Myocyte (in vitro differentiated cells): Measurements from ENCODE around the gene SLC9A9. TPM values are rescaled to one million over a fixed set of nuclear protein-coding genes. Genes with fewer than 3 reads are reported as not detected.
"Not testable (repeated sequence)": the region's sequence is repeated elsewhere in the genome, so short reads cannot be mapped to it uniquely, and the experiment has no call there.

Experiments
- DNase-seq: peaks from one replicate; pipeline ENCODE4 v3.0.0-alpha.2; 2012; ENCODE audit warnings: low read depth
- total RNA-seq: library from RNA; depleted of rRNA; stranded (reverse); fragments of >200 nt; gene quantifications from 2 replicates; pipeline ENCODE4 v1.2.3, GENCODE V29; 2014

SLC9A9 gene
- total RNA-seq, 1 donor from 2014 or later = 7.4 TPM

- DNase-seq = no peak
These were observed 280.4 kb downstream of the SLC9A9 start for GRCh38 chr3:143567823-143568222.

- no peak for DNase-seq
These were observed 282.3 kb downstream of the SLC9A9 start for GRCh38 chr3:143565951-143566350.

GRCh38 chr3:143563786-143564185 lies 284.5 kb downstream of the SLC9A9 start:
- no peak for DNase-seq

GRCh38 chr3:143562789-143563188 lies 285.5 kb downstream of the SLC9A9 start:
- DNase-seq = no peak

DNA sequence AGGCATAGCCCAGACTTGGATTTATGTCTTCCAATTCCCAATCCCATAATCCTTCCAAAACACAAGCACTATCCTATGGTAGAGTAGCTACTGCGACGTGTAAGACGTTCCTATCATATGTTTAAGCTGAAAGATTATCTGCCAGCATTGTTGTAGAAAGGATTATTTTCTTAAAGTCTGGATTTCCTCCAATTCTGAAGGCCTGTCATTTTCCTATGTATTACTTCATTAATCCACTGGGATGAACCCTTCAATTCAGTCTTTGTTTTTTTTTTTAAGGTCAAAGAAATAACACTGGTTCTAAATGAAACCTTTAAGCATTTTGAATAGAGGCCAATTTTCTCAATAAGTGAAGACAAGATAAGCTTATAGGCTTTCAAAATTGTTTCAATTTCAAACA lies 289.0 kb downstream of the SLC9A9 start:
- no peak for DNase-seq

DNA sequence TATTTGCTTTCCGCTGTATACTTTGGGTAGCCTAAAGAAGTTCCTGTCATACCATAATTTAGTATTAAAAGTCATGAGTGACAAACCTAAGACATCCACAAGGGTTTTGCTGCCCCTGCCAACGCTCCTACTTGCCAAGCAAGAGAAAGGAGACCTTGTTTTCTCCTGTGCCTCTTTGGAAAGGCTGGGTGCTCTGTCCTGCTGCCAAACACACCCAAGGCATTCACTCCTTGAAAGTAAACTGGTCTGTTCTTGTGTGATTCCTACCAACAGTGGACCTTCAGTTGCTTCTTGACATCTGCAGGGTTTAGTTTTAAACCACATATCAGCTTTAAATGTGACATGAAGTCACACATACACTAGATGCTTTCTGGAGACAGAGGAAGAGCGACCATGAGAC lies 295.4 kb downstream of the SLC9A9 start:
- no peak for DNase-seq

- DNase-seq = no peak
These were observed 296.5 kb downstream of the SLC9A9 start for GRCh38 chr3:143551761-143552160.

GRCh38 chr3:143548861-143549497 lies 299.3 kb downstream of the SLC9A9 start:
- DNase-seq = no peak

GRCh38 chr3:143548393-143548792 lies 299.9 kb downstream of the SLC9A9 start:
- no peak for DNase-seq

DNA sequence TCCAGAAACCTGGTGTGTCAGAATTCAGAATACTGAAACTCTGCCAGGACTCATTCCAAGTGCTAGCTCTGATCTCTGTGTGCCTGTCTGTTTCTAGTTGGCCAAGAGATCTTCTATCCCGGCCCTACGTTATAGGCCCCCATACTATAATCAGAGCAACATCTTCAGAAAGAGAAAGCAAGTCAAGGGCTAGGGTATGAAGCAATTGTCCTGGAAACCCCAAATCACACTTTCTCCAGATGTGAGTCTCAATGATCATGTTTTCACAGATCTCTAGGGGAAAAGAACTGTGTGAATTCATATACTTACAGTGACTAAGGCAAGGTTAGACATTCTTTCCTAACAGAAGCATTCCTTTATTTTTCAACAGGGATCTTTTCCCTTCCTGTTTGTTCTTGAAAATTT lies 309.7 kb downstream of the SLC9A9 start:
- peak; percentile 49 for DNase-seq

DNA sequence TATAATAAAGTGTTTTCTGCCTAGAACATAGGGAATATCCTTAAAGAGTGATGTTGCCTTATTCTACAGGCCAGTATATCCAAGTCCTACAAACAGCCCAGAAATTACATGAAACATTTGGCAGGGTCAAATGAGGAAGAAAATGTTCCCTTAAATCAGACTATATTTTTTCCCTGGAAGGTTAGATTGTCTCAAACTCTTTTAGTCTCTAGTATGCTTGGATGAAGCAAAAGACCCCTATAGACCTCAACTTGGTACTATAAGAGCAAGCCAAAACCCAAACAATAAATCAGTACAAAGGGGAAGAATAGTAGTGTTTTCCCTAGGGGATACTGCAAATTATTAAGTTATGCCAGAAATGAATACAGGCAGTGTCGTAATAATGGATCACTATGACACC lies 310.2 kb downstream of the SLC9A9 start:
- DNase-seq = no peak

GRCh38 chr3:143536817-143537535 lies 311.3 kb downstream of the SLC9A9 start:
- peak; percentile 50 for DNase-seq

- no peak for DNase-seq
These were observed 312.1 kb downstream of the SLC9A9 start for GRCh38 chr3:143535994-143536784.

GRCh38 chr3:143533391-143533790 lies 314.9 kb downstream of the SLC9A9 start:
- DNase-seq = no peak

DNA sequence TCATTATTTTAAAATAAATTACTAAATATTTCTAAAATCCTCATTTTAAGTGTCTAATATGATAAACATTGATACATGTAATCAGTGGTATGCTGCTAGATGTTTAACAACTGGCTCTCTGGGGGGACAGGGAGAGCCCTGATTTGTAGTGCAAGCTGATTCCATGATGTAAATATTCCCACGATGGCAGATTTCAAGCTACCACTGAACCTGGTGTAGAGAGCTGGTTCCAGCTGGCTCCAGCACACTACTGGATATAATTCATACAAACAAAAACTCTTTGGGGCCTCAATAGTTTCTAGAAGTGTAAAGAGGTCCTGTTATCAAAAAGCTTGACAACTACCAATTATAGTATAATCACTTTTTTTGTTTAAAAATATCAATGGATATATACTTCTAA lies 316.2 kb downstream of the SLC9A9 start:
- DNase-seq = no peak

DNA sequence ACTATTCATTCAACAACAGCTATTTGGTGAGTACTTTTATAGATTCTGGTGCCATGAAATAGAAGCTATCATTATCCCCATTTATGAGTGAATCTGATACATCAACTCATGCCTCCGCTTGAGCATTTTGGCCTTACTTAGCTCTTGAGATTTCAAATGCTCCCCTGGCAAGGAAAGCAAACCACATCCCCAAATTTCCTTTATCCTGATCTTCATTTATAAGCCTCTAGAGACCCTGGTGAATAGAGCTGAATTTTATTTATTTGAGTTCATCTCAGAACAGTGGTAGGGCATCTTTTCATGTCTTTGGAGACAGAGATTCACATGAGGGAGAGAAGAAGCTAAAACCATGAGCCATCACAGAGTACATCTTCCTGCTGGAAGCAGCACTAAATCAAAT lies 317.2 kb downstream of the SLC9A9 start:
- DNase-seq = peak; percentile 30

GRCh38 chr3:143529798-143530197 lies 318.5 kb downstream of the SLC9A9 start:
- peak; percentile 30 for DNase-seq

DNA sequence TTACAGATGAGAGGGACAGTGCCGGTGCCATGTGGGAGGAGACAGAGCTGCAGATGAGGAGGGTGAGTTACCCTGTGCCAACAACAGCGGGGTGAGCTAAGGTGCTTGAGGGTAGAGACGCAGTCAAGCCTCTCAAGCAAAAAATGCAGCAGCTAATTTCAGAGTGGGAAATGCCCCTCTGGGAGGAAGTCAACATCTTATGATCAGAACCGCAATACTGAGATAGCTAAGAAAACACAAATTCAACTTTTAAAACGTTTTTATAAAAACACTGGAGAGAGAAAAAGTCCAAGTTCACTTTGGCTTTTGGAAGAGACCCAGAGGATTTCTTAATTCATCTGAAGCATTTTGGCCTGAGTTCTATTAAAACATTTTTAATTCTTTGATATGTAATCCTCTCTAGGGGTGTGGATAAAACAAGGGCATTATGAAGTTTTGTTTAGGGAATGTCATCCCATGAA lies 319.2 kb downstream of the SLC9A9 start:
- peak; percentile 31 for DNase-seq

DNA sequence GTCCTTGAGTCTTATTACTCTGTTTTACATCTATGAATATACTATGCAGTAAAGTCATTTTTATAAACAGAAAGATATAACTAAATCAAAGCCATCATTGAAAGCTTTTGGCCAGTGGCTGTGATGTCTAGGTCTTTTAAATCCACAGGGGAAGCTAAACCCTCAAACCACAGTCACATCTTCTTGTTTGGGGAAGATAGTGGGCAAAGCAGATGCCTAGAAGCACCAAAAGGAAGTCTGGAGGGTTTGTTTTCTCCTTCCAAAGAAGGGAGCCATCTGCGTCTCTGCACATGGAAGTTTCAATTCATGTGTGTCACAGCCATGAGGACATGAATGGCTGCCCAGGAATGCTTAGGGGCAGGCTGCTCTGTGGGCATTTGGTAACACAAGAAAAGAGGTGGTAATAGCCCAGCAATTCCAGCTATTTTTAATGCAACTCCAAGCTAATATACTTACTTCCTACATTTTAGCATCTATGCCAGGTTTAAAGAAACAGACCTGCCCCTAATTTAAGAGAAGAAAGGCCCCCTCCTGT lies 322.2 kb downstream of the SLC9A9 start:
- peak; percentile 67 for DNase-seq

- peak; percentile 53 for DNase-seq
These were observed 322.9 kb downstream of the SLC9A9 start for GRCh38 chr3:143525408-143525807.

- no peak for DNase-seq
These were observed 326.5 kb downstream of the SLC9A9 start for GRCh38 chr3:143521803-143522202.

DNA sequence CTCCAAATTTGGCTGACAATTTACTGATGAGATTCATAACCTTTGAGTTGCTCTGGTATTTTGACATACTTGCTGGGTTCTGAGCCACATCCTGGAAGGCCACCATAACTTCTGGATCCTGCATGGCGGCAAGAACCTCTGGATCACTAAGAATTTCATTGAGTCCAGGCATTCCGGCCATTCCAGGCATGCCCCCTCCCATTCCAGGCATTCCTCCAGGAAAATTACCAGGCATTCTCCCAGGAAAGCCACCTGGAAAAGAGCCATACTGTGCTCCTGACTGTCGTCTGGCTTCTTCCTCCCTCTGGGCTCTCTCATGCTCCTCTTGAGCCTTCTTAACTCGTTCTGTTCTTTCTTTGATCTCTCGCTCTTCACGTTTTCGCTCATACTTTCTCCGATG lies 331.1 kb downstream of the SLC9A9 start:
- not testable (repeated sequence) for DNase-seq
